D721Med (cell line): Measurements from ENCODE around the gene SLITRK3.
A peak's percentile ranks its signal among the peaks of the same experiment; 100 is the strongest.

Experiments used
- DNase-seq: peaks from one replicate; pipeline ENCODE4 v3.0.0; 2011; ENCODE audit warnings: low spot score; ENCODE audit not compliant: insufficient read length
- FAIRE-seq: peaks from 2 replicates; lab custom pipeline; 2011; peaks lifted over from hg19 to GRCh38; lab: Jason Lieb, UNC
- CTCF ChIP-seq: IDR thresholded peaks from 2 replicates; pipeline ENCODE4 v1.5.1; 2012; ENCODE audit warnings: mild to moderate bottlenecking, control low read depth; ENCODE audit not compliant: insufficient read depth; ENCODE audit errors: missing control alignments

Gene SLITRK3

GRCh38 chr3:165191491-165191890 is 4.7 kb downstream of the SLITRK3 start:
- FAIRE-seq (no peak), DNase-seq (no peak)
- no peak for TF ChIP-seq CTCF

- DNase-seq (no peak), FAIRE-seq (no peak)
- no peak for TF ChIP-seq CTCF
Observed at GRCh38 chr3:165188452-165188851, 7.7 kb downstream of the SLITRK3 start.

- peak; percentile 86 for TF ChIP-seq CTCF
- DNase-seq (no peak), FAIRE-seq (no peak)
Observed at GRCh38 chr3:165185707-165186327, 10.4 kb downstream of the SLITRK3 start.

- DNase-seq: no peak
- no peak for TF ChIP-seq CTCF
- no peak for FAIRE-seq
Observed at GRCh38 chr3:165181556-165181955, 14.6 kb downstream of the SLITRK3 start.

GRCh38 chr3:165170236-165170635 is 25.9 kb downstream of the SLITRK3 start:
- FAIRE-seq: no peak
- no peak for DNase-seq
- TF ChIP-seq CTCF: no peak

- FAIRE-seq: no peak
Observed at GRCh38 chr3:165169368-165169767, 26.8 kb downstream of the SLITRK3 start.

More at GRCh38 chr3:165169368-165169767, 26.8 kb downstream of the SLITRK3 start:
- no peak for DNase-seq
- no peak for TF ChIP-seq CTCF
